ENCODE results near the gene PRR15L.

The PRR15L gene

GRCh38 chr17:47987240-47987835 is 29.7 kb upstream of the PRR15L start:
- DNase-seq = no peak

- DNase-seq = no peak
Measured at GRCh38 chr17:47986520-47986919, 28.8 kb upstream of the PRR15L start.

GRCh38 chr17:47983492-47984223 is 26.0 kb upstream of the PRR15L start:
- no peak for DNase-seq

DNA sequence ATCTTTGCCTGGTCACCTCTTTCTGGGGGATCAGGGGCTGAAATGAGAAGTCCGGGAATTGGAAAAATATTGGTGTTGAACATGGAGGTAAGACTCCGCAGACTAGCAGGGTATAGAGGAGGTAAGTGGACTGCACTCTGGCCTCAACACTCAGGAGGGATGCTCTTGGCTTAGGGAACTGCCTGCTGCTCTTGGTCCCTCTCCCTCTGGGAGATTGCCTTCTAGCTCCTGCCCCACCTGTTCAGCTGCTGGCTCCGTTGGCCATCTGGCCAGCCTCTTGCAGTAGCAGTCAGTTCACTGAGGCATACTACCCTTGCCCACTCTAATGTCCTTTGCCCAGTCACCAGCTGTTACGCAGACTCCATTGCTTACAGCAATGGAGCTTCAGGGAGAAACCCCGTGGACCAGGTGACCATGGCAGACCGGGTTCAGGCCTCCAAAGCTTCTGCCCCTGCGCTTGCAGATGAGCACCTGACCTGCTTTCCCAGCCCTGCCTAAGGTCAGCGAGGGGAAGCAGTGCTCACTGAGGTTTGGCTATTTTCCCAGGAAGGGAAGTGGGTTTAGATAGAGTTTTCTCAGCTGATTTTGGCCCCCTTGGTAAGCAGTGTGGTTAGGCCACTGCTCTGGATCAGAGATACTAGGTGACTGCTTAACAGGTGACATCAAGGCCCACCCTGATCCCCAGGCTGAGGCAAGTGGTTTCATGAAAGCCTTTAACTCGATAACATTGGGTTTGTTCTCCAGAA is 25.1 kb upstream of the PRR15L start:
- no peak for DNase-seq

- DNase-seq = no peak
Measured at GRCh38 chr17:47982091-47982617, 24.5 kb upstream of the PRR15L start.

GRCh38 chr17:47981462-47981861 is 23.8 kb upstream of the PRR15L start:
- DNase-seq = no peak

DNA sequence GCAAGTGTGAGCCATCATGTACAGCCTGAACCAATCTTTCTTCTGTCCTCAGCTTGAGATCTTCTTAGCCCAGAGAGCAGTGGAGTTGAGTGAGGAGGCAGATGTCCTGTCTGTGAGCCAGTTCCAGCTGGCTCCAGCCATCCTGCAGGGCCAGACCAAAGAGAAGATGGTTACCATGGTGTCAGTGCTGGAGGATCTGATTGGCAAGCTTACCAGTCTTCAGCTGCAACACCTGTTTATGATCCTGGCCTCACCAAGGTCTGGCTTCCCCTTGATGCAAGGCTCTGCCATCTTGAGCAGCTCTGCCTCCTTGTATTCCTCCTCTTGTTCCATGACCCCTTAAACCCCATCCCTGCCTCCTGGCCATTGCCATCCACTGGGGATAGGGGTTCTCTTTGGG is 22.9 kb upstream of the PRR15L start:
- DNase-seq = no peak

GRCh38 chr17:47978324-47978723 is 20.6 kb upstream of the PRR15L start:
- DNase-seq = peak; percentile 15

DNA sequence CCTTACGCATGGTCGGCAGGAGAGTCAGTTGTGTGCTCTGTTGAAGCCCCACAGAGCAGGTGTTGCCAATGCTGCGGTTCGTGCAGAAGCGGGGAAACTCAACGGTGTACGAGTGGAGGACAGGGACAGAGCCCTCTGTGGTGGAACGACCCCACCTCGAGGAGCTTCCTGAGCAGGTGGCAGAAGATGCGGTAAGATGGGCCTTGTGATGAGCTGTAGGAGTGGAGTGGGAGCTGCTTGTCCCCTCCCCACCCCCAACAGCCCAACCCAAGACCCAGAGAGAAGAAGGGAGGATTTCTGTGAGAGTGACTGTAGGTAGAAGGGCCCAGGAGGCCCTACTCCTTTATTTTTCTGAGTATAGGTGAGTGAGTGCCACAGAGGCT is 18.1 kb upstream of the PRR15L start:
- DNase-seq = no peak

DNA sequence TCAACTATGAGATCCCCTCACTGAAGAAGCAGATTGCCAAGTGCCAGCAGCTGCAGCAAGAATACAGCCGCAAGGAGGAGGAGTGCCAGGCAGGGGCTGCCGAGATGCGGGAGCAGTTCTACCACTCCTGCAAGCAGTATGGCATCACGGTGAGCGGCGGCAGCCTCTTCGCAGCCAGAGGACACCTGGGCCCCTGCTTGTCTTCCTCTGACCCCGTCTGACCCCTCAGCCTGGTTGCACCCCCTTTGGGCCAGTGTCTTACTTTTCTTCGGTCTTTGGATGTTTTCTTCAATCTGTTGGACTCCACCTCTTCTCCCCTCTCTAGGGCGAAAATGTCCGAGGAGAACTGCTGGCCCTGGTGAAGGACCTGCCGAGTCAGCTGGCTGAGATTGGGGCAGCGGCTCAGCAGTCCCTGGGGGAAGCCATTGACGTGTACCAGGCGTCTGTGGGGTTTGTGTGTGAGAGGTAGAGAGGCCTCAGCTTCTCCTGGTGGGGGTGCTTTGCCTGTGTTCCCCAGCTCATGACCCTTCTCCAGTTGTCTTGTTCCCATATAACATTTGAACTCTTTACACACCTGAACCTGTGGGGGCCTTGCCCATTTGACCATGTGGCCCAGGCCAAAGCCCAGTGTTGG is 17.6 kb upstream of the PRR15L start:
- no peak for DNase-seq

- DNase-seq = no peak
Measured at GRCh38 chr17:47973541-47973940, 15.9 kb upstream of the PRR15L start.

GRCh38 chr17:47970725-47971499 is 13.2 kb upstream of the PRR15L start, which contains the start of gene CDK5RAP3:
Gene CDK5RAP3 (plus strand): TSS chr17:47971113. CDS start chr17:47971147, 34 bp downstream.
- peak; percentile 98 for DNase-seq

GRCh38 chr17:47969930-47970724 is 12.4 kb upstream of the PRR15L start:
- no peak for DNase-seq

DNA sequence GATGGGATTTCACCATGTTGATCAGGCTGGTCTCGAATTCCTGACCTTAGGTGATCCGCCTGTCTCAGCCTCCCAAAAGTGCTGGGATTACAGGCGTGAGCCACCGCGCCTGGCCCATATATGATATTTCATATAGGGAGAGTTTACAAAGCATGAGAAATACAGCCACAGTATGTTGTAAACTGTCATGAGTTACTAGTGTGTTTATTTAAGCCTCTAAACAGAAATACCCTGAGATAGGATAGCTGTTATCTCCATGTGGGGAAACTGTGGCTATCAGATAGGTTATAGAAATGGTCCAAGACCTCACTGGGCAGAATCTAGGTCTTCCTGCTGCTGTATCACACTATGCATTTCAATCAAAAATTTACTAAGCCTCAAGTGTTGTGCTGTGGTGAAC is 11.2 kb upstream of the PRR15L start:
- DNase-seq = no peak

- DNase-seq = no peak
Measured at GRCh38 chr17:47967607-47968252, 10.0 kb upstream of the PRR15L start.

- DNase-seq = no peak
Measured at GRCh38 chr17:47966079-47966519, 8.4 kb upstream of the PRR15L start.

DNA sequence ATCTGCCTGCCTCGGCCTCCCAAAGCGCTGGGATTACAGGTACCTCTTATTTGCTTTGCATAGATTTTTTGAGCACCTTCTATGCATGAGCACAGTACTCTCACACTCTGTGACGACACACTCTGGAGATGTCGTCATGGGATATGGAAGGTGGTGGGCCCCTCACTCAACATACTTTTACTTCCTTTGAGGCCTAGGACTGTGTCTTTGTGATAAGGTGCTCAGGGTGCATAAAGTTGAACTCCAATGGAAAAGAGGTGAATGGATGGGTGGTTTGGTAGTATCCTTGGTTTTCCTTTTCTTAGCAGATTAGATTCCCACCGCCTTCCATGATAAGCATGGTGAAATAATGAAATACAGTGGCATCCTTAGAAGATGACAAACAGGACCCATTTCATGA is 7.2 kb upstream of the PRR15L start:
- no peak for DNase-seq

DNA sequence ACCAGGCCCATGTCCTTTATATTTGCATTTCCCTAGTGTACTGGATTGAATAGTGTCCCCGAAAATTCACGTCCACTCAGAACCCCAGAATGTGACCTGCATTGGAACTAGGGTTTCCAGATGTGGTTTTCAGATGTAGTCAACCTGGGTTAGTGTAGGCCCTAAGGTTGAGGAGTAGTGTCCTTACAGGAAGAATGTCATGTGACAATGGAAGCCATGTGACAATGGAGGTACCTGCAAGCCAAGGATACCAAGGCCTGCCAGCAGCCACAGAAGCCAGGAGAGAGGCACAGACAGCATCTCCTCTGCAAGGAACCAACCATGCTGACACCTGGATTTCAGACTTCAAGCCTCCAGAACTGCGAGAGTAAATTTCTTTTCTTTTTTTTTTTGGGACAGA is 5.2 kb upstream of the PRR15L start:
- no peak for DNase-seq

DNA sequence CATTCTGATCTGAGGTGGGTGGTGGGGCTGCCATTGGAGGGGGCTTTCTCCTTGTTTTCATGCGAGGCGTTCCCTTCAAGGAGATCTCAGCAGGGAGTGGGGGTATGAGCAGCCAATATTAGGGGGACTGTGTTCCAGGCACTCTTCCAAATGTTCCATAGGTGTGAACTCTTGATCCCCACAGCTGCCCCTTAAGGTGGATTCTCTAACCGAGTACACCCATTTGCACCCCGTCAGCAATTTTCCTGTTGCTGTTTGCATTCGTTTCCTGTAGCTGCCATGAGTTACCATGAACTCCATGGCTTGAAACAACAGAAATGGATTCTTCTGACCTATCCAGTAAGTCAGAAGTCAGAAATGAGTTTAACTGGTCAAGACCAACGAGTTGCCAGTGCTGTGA is 3.7 kb upstream of the PRR15L start:
- no peak for DNase-seq

- no peak for DNase-seq
Measured at GRCh38 chr17:47959825-47960655, 2.4 kb upstream of the PRR15L start.
